ENCODE results near the gene OASL. TPM values are rescaled to one million over a fixed set of nuclear protein-coding genes. Genes with fewer than 3 reads are reported as not detected.
A peak's percentile ranks its signal among the peaks of the same experiment; 100 is the strongest.
"Not testable (repeated sequence)": the region's sequence is repeated elsewhere in the genome, so short reads cannot be mapped to it uniquely, and the experiment has no call there.

The OASL gene, protein sequence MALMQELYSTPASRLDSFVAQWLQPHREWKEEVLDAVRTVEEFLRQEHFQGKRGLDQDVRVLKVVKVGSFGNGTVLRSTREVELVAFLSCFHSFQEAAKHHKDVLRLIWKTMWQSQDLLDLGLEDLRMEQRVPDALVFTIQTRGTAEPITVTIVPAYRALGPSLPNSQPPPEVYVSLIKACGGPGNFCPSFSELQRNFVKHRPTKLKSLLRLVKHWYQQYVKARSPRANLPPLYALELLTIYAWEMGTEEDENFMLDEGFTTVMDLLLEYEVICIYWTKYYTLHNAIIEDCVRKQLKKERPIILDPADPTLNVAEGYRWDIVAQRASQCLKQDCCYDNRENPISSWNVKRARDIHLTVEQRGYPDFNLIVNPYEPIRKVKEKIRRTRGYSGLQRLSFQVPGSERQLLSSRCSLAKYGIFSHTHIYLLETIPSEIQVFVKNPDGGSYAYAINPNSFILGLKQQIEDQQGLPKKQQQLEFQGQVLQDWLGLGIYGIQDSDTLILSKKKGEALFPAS
- not detected in 2 replicates for total RNA-seq (2014; rRNA removed; shearing (Covaris generic))

DNA sequence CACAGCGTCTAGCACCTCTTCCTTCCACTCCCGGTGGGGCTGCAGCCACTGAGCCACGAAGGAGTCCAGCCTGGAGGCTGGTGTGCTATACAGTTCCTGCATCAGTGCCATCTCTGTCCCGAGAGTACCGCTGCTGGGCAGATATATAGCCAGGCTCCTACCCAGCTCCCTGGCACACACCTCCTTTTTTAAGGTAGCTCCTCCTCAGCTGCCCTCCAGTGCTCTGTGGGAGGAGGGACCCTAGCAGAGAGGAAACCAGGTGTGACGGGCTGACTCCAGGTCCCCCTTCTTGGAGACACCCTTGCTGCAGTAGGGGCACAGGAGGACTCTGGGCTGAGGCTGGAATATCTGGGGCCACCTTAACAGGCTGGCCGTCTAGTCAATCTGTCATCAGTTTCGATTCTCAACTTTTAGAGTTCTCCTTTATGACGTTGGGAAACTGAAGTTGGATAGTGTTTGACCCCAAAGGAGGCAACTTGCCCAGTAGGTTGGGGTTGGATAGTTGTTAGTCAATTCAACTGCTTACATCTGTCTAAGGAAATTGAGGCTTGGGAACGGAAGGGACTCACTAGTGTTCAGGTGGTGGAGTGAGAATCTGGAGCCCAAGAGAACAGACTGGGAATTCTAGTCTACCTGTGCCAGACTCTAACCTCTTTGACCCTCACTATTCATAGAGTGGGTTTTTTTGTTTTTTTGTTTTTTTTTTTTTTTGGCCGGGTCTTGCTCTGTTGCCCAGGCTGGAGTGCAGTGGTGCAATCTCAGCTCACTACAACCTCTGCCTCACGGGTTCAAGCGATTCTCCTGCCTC lies at the start of gene OASL:
TSS of gene OASL (minus strand) at position 386 of the 808 bp plus-strand sequence. CDS start at position 111, 275 bp downstream.
- DNase-seq (ENCODE audit: low read depth in 1 of 2, low spot score in 2 of 2) = no peak
- H3K36me3 ChIP-seq = no peaks in the 10 kb centered on the region
- H3K4me1 ChIP-seq (replicated peaks) = peaks cover 13% of the 10 kb centered on the region
- H3K27ac ChIP-seq = no peak within 1 kb of the TSS
- H3K27me3 ChIP-seq (replicated peaks) = no peaks in the 10 kb centered on the region
- no peaks in the 10 kb centered on the region for H3K9me3 ChIP-seq (replicated peaks)
- peak within 1 kb of the TSS; percentile 13 for H3K4me3 ChIP-seq

DNA sequence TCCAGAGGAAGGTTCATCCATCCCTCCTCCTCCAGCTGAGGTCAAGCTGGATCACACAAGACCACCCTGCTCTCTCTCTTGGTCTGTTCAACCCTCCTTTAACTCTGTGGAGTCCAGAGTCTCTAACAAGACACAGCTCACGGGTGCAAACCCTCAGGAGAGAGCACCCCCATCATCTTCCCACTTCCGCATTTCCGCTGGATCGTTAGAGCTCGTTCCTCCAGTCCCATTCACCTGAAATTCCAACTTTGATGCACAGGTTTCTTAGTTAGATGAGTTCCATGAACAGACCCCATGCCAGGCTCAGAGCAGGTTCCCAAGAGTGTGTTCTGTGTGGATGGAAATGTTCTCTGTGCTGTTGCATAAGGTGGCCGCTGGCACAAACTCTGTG lies 49.1 kb upstream of the OASL start:
- H3K4me1 ChIP-seq (replicated peaks) = no peaks in the 10 kb centered on the region
- no peak overlapping the region for H3K27ac ChIP-seq
- no peak overlapping the region for H3K4me3 ChIP-seq
- no peaks in the 10 kb centered on the region for H3K9me3 ChIP-seq (replicated peaks)
- DNase-seq (ENCODE audit: low read depth in 1 of 2, low spot score in 2 of 2) = no peak
- H3K27me3 ChIP-seq (replicated peaks) = no peaks in the 10 kb centered on the region
- no peaks in the 10 kb centered on the region for H3K36me3 ChIP-seq

DNA sequence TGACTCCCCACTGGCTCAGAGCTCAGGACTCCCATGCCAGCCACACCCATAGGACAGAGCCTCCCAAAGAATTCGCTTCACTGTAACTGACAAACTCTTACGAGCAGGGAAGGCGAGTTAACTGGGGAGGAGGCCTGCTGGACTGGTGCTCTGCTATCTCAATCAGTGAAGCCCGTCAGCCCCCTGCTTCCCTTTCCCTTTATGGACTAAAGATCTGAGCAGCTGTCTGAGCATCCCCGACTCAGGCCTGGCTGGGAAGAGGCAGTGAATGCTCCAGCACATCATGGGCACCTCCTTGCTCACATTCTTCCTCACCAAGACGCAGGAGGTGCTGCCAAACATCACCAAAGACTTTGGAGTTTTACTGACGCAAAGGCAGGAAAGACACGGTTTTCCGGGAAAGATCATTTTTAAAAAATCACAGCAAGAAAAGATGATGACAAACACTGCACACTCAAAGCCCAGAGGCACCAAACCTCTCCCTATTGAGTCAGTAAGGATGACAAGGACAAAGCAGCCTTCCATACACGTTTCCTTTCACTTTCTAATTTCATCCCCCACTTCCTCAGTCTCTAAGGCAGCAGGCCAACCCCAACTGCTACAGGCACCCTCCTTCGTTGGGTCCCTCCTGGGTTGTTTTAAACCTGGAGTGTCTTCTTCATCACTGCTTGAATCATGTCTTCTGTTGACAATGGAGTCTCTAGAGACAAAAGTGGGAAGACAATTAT lies 48.6 kb upstream of the OASL start:
- no peaks in the 10 kb centered on the region for H3K4me1 ChIP-seq (replicated peaks)
- H3K9me3 ChIP-seq (replicated peaks) = no peaks in the 10 kb centered on the region
- H3K36me3 ChIP-seq = no peaks in the 10 kb centered on the region
- no peak for DNase-seq (ENCODE audit: low read depth in 1 of 2, low spot score in 2 of 2)
- H3K27ac ChIP-seq = no peak overlapping the region
- no peak overlapping the region for H3K4me3 ChIP-seq
- no peaks in the 10 kb centered on the region for H3K27me3 ChIP-seq (replicated peaks)

DNA sequence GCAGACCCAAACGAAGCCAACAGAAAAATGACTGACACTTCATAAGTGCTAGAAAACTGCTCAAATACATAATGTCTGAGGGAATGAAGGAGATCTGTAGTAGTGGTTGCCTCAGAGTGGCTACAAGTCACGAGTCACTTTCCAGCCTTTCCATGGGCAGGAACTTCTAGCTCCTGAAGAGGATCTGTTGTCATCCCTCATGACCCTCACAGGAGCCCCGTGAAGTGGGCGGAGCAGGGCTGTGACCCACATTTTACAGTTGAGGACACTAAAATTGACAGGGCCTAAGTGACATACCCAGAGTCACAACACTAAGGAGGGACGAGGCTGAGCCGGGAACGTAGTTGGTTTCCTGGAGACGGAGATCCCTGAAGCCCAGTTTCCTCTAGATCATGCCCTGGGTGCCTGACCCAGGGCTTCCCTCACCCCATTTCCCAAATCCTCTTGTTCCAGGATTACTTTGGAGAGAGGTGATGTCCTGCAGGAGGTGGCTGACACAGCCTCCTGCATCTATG lies 47.8 kb upstream of the OASL start:
- Histone ChIP-seq H3K9me3 (replicated peaks) (no peaks in the 10 kb centered on the region), H3K4me1 (replicated peaks) (no peaks in the 10 kb centered on the region), H3K4me3 (no peak overlapping the region), H3K27ac (no peak overlapping the region), H3K27me3 (replicated peaks) (no peaks in the 10 kb centered on the region), H3K36me3 (no peaks in the 10 kb centered on the region)
- DNase-seq (ENCODE audit: low read depth in 1 of 2, low spot score in 2 of 2) = no peak

DNA sequence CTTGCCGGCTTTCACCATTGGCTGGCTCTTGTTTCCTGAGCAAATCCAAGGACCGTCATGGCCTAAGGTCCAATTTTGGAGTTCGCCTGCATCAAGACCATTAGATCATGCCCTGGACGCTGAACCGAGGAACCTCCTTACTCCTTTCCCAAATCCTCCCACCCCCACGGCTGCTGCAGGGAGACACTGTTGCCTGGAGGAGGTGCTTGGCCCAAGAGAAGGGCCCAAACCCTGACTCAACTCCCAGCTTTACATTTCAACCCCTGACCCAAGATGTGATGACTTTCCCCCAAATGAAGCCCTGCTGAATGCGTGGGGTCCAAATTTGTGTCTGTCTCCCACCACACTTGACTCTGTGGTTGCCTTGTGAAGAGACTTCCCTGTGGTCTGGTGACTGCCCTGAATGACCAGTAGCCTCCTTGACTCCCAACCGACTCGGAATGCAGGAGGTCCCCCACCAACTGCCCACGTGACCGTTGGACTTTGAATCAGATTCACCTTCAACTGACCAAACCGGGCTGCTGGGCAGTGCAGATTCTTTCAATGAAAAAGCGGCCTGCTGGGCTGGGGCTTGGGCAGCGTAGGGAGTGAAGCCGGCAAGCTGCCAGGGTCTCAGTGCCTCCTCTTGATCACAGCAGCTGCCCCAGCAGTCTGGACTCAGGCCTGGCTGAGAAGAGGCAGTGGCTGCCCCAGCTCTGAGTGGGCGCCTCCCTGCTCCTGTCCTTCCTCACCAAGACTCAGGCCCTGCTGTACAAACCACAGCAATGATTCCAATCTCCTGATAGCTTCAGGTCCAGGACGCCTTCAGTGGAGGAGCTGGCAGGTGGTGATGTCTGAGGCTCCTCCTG lies 46.7 kb upstream of the OASL start:
- no peaks in the 10 kb centered on the region for H3K36me3 ChIP-seq
- H3K27ac ChIP-seq = no peak overlapping the region
- DNase-seq (ENCODE audit: low read depth in 1 of 2, low spot score in 2 of 2) = no peak
- H3K27me3 ChIP-seq (replicated peaks) = no peaks in the 10 kb centered on the region
- no peaks in the 10 kb centered on the region for H3K9me3 ChIP-seq (replicated peaks)
- H3K4me3 ChIP-seq = no peak overlapping the region
- no peaks in the 10 kb centered on the region for H3K4me1 ChIP-seq (replicated peaks)

DNA sequence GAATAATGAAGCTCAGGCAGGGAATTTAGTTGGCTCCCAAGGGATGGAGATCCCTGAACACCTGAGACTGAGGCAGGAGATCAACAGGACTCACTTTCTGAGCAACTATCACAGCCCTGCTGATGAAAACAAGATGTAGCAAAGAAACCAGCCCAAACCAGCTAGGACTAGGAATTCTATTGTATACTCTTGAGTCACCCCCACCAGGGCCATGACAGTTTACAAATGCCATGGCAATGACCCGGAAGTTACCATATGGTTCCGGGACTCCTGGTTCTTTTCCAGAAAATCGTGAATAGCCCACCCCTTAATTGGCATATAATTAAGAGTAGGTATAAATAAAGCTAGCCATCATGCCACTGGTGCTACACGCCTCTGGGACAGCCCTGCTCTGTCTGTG lies 46.0 kb upstream of the OASL start:
- Histone ChIP-seq H3K4me1 (replicated peaks) (no peaks in the 10 kb centered on the region), H3K9me3 (replicated peaks) (no peaks in the 10 kb centered on the region), H3K27me3 (replicated peaks) (no peaks in the 10 kb centered on the region), H3K27ac (no peak overlapping the region), H3K4me3 (no peak overlapping the region), H3K36me3 (no peaks in the 10 kb centered on the region)
- no peak for DNase-seq (ENCODE audit: low read depth in 1 of 2, low spot score in 2 of 2)

DNA sequence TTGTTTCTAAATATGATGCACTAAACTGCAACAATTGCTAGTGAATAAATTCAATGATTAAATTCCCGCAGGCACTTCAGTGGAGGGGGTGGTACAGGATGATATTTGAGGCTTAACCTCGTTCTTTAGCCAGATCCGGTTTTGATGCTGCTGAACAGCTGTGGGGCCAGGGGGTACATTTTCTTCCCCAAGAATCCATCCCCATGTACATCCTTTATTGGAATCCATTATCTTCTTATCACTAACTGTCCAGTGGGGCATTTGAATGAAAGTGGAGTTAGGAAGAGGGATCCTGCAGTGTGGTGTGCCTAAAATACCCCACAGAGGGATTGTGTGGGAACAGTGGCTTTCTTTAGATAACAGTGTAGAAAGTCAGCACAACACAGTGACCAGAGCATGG lies 45.2 kb upstream of the OASL start:
- H3K27me3 ChIP-seq (replicated peaks) = no peaks in the 10 kb centered on the region
- no peak overlapping the region for H3K27ac ChIP-seq
- H3K9me3 ChIP-seq (replicated peaks) = no peaks in the 10 kb centered on the region
- DNase-seq (ENCODE audit: low read depth in 1 of 2, low spot score in 2 of 2) = no peak
- no peaks in the 10 kb centered on the region for H3K36me3 ChIP-seq
- no peaks in the 10 kb centered on the region for H3K4me1 ChIP-seq (replicated peaks)
- no peak overlapping the region for H3K4me3 ChIP-seq

DNA sequence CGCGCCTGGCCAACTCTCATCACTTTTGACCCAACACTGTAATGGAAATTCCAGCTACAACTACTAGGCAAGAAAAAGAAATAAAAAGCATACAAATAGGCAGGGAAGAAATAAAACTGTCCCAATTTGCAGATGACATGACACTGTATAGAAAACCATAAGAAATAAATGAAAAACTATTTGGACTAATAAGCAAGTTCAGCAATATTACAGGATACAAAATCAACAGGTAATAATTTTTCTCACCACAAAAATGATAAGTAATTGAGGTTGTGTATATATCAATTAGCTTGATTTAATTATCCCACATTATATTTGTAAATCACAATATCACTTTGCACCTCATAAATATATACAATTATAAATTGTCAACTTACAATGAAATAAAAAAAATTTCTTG lies 41.9 kb upstream of the OASL start:
- Histone ChIP-seq H3K27ac (no peak overlapping the region), H3K27me3 (replicated peaks) (no peaks in the 10 kb centered on the region), H3K4me1 (replicated peaks) (no peaks in the 10 kb centered on the region), H3K36me3 (no peaks in the 10 kb centered on the region), H3K9me3 (replicated peaks) (no peaks in the 10 kb centered on the region), H3K4me3 (no peak overlapping the region)
- DNase-seq (ENCODE audit: low read depth in 1 of 2, low spot score in 2 of 2) = no peak

DNA sequence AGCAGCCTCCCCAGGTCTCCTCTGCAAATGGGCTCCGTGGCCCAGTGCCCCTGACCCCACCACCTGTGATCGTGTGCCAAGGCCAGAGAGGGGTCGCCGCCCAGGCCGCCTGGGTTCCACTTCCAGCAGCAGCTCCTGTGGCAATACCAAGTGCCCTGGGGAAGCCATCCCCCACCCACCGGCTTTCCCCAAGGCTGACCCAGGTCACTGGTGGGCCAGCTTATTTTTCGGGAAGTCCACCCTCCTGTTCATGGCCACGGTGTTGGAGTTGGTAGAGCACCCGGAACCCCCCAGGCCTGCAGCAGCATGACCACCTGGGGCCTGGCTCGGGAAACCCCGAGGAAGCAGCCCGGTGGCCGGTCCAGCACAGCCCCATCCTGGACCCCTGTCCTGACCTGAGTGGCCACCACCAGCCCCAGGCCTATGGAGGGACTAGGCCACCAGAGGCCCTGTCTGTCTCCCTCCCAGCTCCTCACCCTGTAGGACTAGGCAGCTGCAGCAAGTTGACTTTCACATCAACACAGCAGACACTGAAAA lies 40.8 kb upstream of the OASL start:
- Histone ChIP-seq H3K4me1 (replicated peaks) (no peaks in the 10 kb centered on the region), H3K27me3 (replicated peaks) (no peaks in the 10 kb centered on the region), H3K27ac (no peak overlapping the region), H3K4me3 (no peak overlapping the region), H3K9me3 (replicated peaks) (no peaks in the 10 kb centered on the region), H3K36me3 (no peaks in the 10 kb centered on the region)
- DNase-seq (ENCODE audit: low read depth in 1 of 2, low spot score in 2 of 2) = no peak

DNA sequence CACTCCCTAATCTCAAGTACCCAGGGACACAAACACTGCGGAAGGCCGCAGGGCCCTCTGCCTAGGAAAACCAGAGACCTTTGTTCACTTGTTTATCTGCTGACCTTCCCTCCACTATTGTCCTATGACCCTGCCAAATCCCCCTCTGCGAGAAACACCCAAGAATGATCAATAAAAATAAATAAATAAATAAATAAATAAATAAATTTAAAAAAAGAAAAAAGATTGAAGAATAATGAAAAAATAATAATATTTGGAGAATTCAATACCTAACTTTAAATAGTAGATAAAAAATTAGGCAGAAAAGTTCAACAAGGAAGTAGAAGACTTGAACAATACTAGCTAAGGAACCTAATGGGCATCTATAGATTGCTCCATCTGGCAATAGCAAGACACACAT lies 38.4 kb upstream of the OASL start:
- H3K27me3 ChIP-seq (replicated peaks); DNase-seq (ENCODE audit: low read depth in 1 of 2, low spot score in 2 of 2); H3K27ac ChIP-seq; H3K4me3 ChIP-seq; H3K4me1 ChIP-seq (replicated peaks); H3K9me3 ChIP-seq (replicated peaks); H3K36me3 ChIP-seq: not testable (repeated sequence)

DNA sequence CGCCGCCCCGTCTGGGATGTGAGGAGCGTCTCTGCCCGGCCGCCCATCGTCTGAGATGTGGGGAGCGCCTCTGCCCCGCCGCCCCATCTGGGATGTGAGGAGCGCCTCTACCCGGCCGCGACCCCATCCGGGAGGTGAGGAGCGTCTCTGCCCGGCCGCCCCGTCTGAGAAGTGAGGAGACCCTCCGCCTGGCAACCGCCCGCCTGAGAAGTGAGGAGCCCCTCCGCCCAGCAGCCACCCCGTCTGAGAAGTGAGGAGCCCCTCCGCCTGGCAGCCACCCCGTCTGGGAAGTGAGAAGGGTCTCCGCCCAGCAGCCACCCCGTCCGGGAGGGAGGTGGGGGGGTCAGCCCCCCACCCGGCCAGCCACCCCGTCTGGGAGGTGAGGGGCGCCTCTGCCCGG lies 36.9 kb upstream of the OASL start:
- not testable (repeated sequence) for H3K27me3 ChIP-seq (replicated peaks); H3K36me3 ChIP-seq; DNase-seq (ENCODE audit: low read depth in 1 of 2, low spot score in 2 of 2); H3K4me1 ChIP-seq (replicated peaks); H3K4me3 ChIP-seq; H3K27ac ChIP-seq; H3K9me3 ChIP-seq (replicated peaks)

DNA sequence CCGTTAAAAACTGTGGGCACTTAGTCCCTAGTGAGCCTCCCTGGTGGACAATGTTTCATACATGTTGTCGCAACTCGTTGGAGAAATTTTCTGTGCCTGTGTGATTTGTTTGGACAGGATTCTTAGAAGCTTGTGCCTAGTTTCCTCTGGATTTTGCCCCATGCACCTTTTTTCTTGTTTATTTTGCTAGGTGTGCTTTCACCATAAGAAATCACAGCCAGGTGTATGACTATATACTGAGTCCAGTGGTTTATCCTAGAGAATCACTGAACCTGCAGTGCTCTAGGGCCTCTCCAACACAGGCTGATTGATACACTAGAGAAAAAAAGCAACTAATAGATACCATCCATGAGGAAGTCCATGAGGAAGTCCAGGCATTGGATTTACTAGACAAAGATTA lies 33.1 kb upstream of the OASL start:
- no peak overlapping the region for H3K27ac ChIP-seq
- peaks cover 9% of the 10 kb centered on the region for H3K9me3 ChIP-seq (replicated peaks)
- no peaks in the 10 kb centered on the region for H3K27me3 ChIP-seq (replicated peaks)
- no peak overlapping the region for H3K4me3 ChIP-seq
- H3K4me1 ChIP-seq (replicated peaks) = no peaks in the 10 kb centered on the region
- no peak for DNase-seq (ENCODE audit: low read depth in 1 of 2, low spot score in 2 of 2)
- no peaks in the 10 kb centered on the region for H3K36me3 ChIP-seq

DNA sequence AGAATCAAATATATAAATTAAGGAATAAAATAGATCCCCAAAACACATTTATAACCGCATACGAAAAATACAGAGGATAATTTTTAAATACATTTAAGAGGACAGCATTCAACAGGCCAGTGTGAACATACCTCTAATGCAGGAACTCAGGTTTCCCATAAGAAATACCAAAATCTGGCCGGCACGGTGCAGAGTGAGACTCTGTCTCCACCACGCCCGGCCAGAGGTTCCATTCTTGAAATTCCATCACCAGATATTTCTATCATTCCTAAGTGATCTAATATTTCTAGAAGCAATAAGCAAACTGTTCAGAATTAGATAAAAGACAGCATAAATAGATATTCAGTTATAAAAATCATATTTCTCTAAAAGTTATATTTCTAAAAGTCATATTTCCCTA lies 30.2 kb upstream of the OASL start:
- no peaks in the 10 kb centered on the region for H3K27me3 ChIP-seq (replicated peaks)
- H3K4me1 ChIP-seq (replicated peaks) = no peaks in the 10 kb centered on the region
- H3K36me3 ChIP-seq = no peaks in the 10 kb centered on the region
- H3K27ac ChIP-seq = no peak overlapping the region
- no peak for DNase-seq (ENCODE audit: low read depth in 1 of 2, low spot score in 2 of 2)
- peaks cover 9% of the 10 kb centered on the region for H3K9me3 ChIP-seq (replicated peaks)
- no peak overlapping the region for H3K4me3 ChIP-seq
